ENCODE data around the gene UNC13B. TPM values are rescaled to one million over a fixed set of nuclear protein-coding genes. Genes with fewer than 3 reads are reported as not detected.

UNC13B gene
- polyA plus RNA-seq (2011; rRNA removed): 13.2 and 13.3 TPM in 2 replicates
- 14.8 and 18.7 TPM in 2 replicates for polyA minus RNA-seq (2011; rRNA and poly(A)+ RNA removed)

GRCh38 chr9:35161713-35162604 lies at the start of gene UNC13B:
Gene UNC13B (plus strand): TSS chr9:35162009. CDS start chr9:35162284, 275 bp downstream.
- ChIA-PET CTCF (interaction anchor here (0.7 to 1.7 kb wide), 8 partner anchors 11 to 316 kb away, joined by 3 to 6 read pairs (median 3); no protein-coding TSS in a partner anchor), POLR2A (interaction anchor here (0.6 kb wide), 2 partner anchors 9 to 49 kb away, joined by 3 to 11 read pairs; no protein-coding TSS in a partner anchor)
- TF ChIP-seq CTCF (IDR thresholded peaks at IDR 0.05; ENCODE audit: insufficient read depth, low read depth, low read length): peak; percentile 42
- DNase-seq (ENCODE audit: low read depth): peak; percentile 62
- H3K36me3 ChIP-seq (ENCODE audit: control insufficient read depth, insufficient read depth, low read length): no peaks in the 10 kb centered on the region
- peak within 1 kb of the TSS; percentile 85 for H3K4me3 ChIP-seq (ENCODE audit: low read depth, low read length)
- no peaks in the 10 kb centered on the region for H3K27me3 ChIP-seq (ENCODE audit: control insufficient read depth, insufficient read depth, low read length)

- CTCF ChIA-PET: interaction anchor here (0.6 to 2.4 kb wide), 4 partner anchors 9 to 442 kb away, joined by 3 to 12 read pairs (median 4); partner anchors contain the start of genes PIGO and STOML2
- no peak for DNase-seq (ENCODE audit: low read depth)
- no peak for TF ChIP-seq CTCF (IDR thresholded peaks at IDR 0.05; ENCODE audit: insufficient read depth, low read depth, low read length)
- Histone ChIP-seq H3K36me3 (ENCODE audit: control insufficient read depth, insufficient read depth, low read length) (peaks cover 11% of the 10 kb centered on the region), H3K4me3 (ENCODE audit: low read depth, low read length) (peak overlapping the region; percentile 39), H3K27me3 (ENCODE audit: control insufficient read depth, insufficient read depth, low read length) (no peaks in the 10 kb centered on the region)
- POLR2A ChIA-PET: interaction anchor here (0.7 kb wide), 1 partner anchor 19 kb away, joined by 7 read pairs; no protein-coding TSS in a partner anchor
Measured at GRCh38 chr9:35112257-35113020, 49.4 kb upstream of the UNC13B start.

- H3K27me3 ChIP-seq (ENCODE audit: control insufficient read depth, insufficient read depth, low read length): no peaks in the 10 kb centered on the region
- CTCF ChIA-PET: interaction anchor here (0.6 to 1.7 kb wide), 10 partner anchors 9 to 439 kb away, joined by 3 to 6 read pairs (median 4); partner anchors contain the start of gene PIGO
- H3K4me3 ChIP-seq (ENCODE audit: low read depth, low read length): peak overlapping the region; percentile 62
- TF ChIP-seq CTCF (IDR thresholded peaks at IDR 0.05; ENCODE audit: insufficient read depth, low read depth, low read length): no peak
- POLR2A ChIA-PET: interaction anchor here (0.5 to 0.7 kb wide), 3 partner anchors 11 to 375 kb away, joined by 3 to 4 read pairs (median 3); no protein-coding TSS in a partner anchor
- peak; percentile 89 for DNase-seq (ENCODE audit: low read depth)
- H3K36me3 ChIP-seq (ENCODE audit: control insufficient read depth, insufficient read depth, low read length): no peaks in the 10 kb centered on the region
Measured at GRCh38 chr9:35114113-35114839, 47.5 kb upstream of the UNC13B start.

GRCh38 chr9:35114840-35115628 lies 46.8 kb upstream of the UNC13B start:
- CTCF ChIA-PET: interaction anchor here (0.6 to 3.4 kb wide), 23 partner anchors 10 to 467 kb away, joined by 3 to 29 read pairs (median 4); partner anchors contain the start of gene PIGO
- Histone ChIP-seq H3K4me3 (ENCODE audit: low read depth, low read length) (peak overlapping the region; percentile 62), H3K27me3 (ENCODE audit: control insufficient read depth, insufficient read depth, low read length) (no peaks in the 10 kb centered on the region), H3K36me3 (ENCODE audit: control insufficient read depth, insufficient read depth, low read length) (no peaks in the 10 kb centered on the region)
- no peak for TF ChIP-seq CTCF (IDR thresholded peaks at IDR 0.05; ENCODE audit: insufficient read depth, low read depth, low read length)
- DNase-seq (ENCODE audit: low read depth): no peak
- POLR2A ChIA-PET: interaction anchor here (0.5 to 0.8 kb wide), 3 partner anchors 10 to 35 kb away, joined by 3 to 4 read pairs (median 3); partner anchors contain the start of gene FANCG

Measured in BJ (cell line).